Measurements from ENCODE around the gene P2RX1. TPM values are rescaled to one million over a fixed set of nuclear protein-coding genes. Genes with fewer than 3 reads are reported as not detected.

Gene P2RX1
- total and polyA plus RNA-seq, 7 donors = 0.46 to 55.9 (median 4.3) TPM

DNA sequence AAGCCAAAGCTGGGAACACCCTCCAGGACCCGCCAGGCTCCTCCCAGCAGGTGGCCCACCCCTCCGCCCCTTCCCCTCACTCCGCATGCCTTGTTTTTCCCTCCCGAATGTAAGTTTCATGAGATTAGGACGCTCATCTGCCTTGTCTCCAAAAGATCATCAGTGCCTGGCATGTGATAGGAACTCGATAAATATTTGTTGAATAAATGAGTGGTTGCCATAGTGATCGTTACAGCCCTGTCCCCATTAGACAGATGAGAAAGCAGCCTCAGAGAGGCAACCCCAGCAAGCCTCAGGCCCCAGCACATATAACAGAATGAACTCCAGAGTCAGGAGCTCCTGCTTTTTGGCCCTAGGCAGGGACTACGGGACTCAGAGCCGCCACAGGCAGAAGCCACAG is 28.5 kb downstream of the P2RX1 start:
- WGBS, 2 donors = 26 to 67% methylated on average over 9 of the region's 9 CpGs
- Histone ChIP-seq H3K4me1 (peaks cover 0 to 66% (median 58%) of the 10 kb centered on the region in 4 donors), H3K36me3 (peaks cover 10 to 24% (median 16%) of the 10 kb centered on the region in 4 donors), H3K27me3 (no peaks in the 10 kb centered on the region), H3K27ac (peak overlapping the region; percentile 86 to 96 (median 90)), H3K9me3 (no peaks in the 10 kb centered on the region), H3K4me3 (no peak overlapping the region)
- intact Hi-C loops (cut with DNase I) = no loop called here
- DNase-seq = no peak
- TF ChIP-seq, protein P1, sequence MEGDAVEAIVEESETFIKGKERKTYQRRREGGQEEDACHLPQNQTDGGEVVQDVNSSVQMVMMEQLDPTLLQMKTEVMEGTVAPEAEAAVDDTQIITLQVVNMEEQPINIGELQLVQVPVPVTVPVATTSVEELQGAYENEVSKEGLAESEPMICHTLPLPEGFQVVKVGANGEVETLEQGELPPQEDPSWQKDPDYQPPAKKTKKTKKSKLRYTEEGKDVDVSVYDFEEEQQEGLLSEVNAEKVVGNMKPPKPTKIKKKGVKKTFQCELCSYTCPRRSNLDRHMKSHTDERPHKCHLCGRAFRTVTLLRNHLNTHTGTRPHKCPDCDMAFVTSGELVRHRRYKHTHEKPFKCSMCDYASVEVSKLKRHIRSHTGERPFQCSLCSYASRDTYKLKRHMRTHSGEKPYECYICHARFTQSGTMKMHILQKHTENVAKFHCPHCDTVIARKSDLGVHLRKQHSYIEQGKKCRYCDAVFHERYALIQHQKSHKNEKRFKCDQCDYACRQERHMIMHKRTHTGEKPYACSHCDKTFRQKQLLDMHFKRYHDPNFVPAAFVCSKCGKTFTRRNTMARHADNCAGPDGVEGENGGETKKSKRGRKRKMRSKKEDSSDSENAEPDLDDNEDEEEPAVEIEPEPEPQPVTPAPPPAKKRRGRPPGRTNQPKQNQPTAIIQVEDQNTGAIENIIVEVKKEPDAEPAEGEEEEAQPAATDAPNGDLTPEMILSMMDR (IDR thresholded peaks at IDR 0.05) = no peak
- TF ChIP-seq POLR2AphosphoS5 (IDR thresholded peaks at IDR 0.05) (no peak), EP300 (IDR thresholded peaks at IDR 0.05) (no peak), POLR2A (IDR thresholded peaks at IDR 0.05) (no peak)

DNA sequence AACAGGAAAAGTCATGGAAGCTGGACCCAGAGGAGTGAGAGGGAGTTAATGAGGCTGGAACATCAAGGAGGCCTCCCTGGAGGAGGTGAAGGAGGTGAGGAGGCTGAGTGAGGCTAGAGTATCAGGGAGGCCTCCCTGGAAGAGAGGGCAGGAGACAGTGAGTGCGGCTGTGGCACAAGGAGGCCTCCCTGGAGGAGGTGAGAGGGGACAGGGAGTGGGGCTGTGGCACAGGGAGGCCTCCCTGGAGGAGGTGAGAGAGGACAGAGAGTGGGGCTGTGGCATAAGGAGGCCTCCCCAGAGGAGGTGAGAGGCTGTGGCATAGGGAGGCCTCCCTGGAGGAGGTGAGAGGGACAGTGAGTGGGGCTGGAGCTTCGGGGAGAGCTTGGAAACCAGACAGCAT is 28.9 kb downstream of the P2RX1 start:
- WGBS, 2 donors = 51 to 74% methylated on average over 2 of the region's 2 CpGs
- Histone ChIP-seq H3K9me3 (no peaks in the 10 kb centered on the region), H3K27ac (peak overlapping the region; percentile 86 to 96 (median 90)), H3K4me1 (peaks cover 0 to 62% (median 56%) of the 10 kb centered on the region in 4 donors), H3K4me3 (no peak overlapping the region), H3K27me3 (no peaks in the 10 kb centered on the region), H3K36me3 (peaks cover 10 to 28% (median 16%) of the 10 kb centered on the region in 4 donors)
- no peak for DNase-seq
- intact Hi-C loops (cut with DNase I) = no loop called here
- TF ChIP-seq EP300 (IDR thresholded peaks at IDR 0.05) (no peak), POLR2A (IDR thresholded peaks at IDR 0.05) (no peak), POLR2AphosphoS5 (IDR thresholded peaks at IDR 0.05) (no peak)
- TF ChIP-seq, protein P1 (IDR thresholded peaks at IDR 0.05) = no peak

DNA sequence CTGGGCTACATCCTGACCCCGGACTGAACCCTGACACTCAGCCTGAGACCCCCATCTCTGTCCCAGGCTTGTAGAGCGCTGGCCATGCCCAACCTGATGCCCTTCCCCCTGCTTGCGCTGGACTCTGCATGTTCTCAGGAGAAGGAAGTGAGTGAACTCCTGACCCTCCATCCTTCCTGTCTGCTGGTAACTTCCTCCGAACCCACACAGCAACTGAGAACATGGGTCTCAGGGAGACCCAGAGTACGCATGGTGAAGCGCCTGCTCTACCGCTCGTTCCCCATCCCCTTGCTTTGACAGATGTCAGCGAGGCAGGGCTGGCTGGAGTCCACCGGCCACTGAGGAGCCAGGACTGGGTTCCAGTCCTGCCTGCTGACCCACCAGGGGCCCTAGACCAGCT is 29.5 kb downstream of the P2RX1 start:
- no peaks in the 10 kb centered on the region for H3K9me3 ChIP-seq
- H3K36me3 ChIP-seq = peaks cover 10 to 34% (median 16%) of the 10 kb centered on the region in 4 donors
- intact Hi-C loops (cut with DNase I) = no loop called here
- H3K4me1 ChIP-seq = peaks cover 0 to 56% (median 50%) of the 10 kb centered on the region in 4 donors
- DNase-seq = no peak
- peak in 1 of 4 donors; percentile 51 for TF ChIP-seq POLR2AphosphoS5 (IDR thresholded peaks at IDR 0.05)
- TF ChIP-seq POLR2A (IDR thresholded peaks at IDR 0.05) = no peak
- no peak for TF ChIP-seq EP300 (IDR thresholded peaks at IDR 0.05)
- TF ChIP-seq, protein P1 (IDR thresholded peaks at IDR 0.05) = no peak
- no peaks in the 10 kb centered on the region for H3K27me3 ChIP-seq
- WGBS, 2 donors = 54 to 86% methylated on average over 10 of the region's 10 CpGs
- H3K4me3 ChIP-seq = no peak overlapping the region
- H3K27ac ChIP-seq = peak overlapping the region; percentile 86 to 96 (median 90)

DNA sequence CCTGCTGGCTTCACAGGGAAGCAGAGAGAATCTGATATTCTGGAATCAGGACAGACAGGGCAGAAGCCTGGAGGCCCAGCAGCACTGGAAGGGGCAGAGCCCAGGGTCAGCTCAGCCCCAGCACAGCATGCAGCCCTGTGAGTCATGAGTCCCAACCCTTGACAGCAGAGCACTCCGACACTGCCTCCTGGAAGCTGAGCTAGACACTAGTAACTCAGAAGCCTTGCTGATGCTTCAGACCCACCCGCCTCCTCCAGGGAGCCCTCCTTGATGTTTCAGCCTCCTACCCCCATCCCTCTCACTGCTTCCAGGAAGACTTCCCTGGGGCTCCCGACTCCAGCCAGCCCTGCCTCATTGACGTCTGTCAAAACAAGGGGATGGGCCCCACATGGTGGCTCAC is 30.3 kb downstream of the P2RX1 start:
- Histone ChIP-seq H3K4me1 (peaks cover 0 to 48% (median 42%) of the 10 kb centered on the region in 4 donors), H3K9me3 (no peaks in the 10 kb centered on the region), H3K27me3 (no peaks in the 10 kb centered on the region), H3K36me3 (peaks cover 10 to 40% (median 18%) of the 10 kb centered on the region in 4 donors), H3K4me3 (no peak overlapping the region), H3K27ac (peak overlapping the region in 1 of 4 donors; percentile 96)
- 89 to 90% methylated on average over 4 of the region's 4 CpGs for WGBS, 2 donors
- TF ChIP-seq, protein P1 (IDR thresholded peaks at IDR 0.05) = no peak
- TF ChIP-seq POLR2A (IDR thresholded peaks at IDR 0.05) = no peak
- TF ChIP-seq POLR2AphosphoS5 (IDR thresholded peaks at IDR 0.05) = no peak
- TF ChIP-seq EP300 (IDR thresholded peaks at IDR 0.05) = no peak
- intact Hi-C loops (cut with DNase I) = no loop called here
- DNase-seq = no peak

DNA sequence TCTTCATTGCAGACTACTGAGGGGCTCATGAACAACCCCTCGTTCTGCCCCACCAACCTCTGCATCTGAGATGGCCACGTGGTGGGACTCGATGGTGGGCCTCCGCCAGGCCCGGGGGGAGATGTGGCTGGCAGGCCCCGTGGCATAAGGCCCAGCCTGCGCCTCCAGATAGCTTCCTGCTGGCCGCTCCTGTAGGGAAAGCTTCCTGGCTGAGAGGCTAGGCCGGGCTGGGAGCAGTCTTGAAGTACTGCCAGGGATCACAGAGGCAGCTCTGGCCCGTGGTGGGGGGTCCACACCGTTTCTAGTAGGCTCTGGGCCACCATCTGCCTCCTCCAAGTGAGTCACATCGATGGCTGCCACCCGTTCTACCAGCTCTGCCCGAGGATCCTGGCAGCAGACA is 31.0 kb downstream of the P2RX1 start:
- Histone ChIP-seq H3K27me3 (no peaks in the 10 kb centered on the region), H3K27ac (no peak overlapping the region), H3K36me3 (peaks cover 10 to 40% (median 18%) of the 10 kb centered on the region in 4 donors), H3K4me3 (no peak overlapping the region), H3K9me3 (no peaks in the 10 kb centered on the region), H3K4me1 (peaks cover 0 to 41% (median 35%) of the 10 kb centered on the region in 4 donors)
- 86 to 90% methylated on average over 14 of the region's 14 CpGs for WGBS, 2 donors
- intact Hi-C loops (cut with DNase I) = no loop called here
- DNase-seq = no peak
- TF ChIP-seq EP300 (IDR thresholded peaks at IDR 0.05) (no peak), POLR2A (IDR thresholded peaks at IDR 0.05) (no peak), POLR2AphosphoS5 (IDR thresholded peaks at IDR 0.05) (no peak)
- TF ChIP-seq, protein P1 (IDR thresholded peaks at IDR 0.05) = no peak
